Measurements from ENCODE around the gene GRIK2. TPM values are rescaled to one million over a fixed set of nuclear protein-coding genes. Genes with fewer than 3 reads are reported as not detected.

Gene GRIK2
- total and polyA plus RNA-seq, 2 donors (not counting 3 experiments of a cell fraction or from before 2014, with no cell fraction given), result not detected

GRCh38 chr6:101391772-101392585 is 1.5 kb upstream of the GRIK2 start:
- Histone ChIP-seq H3K9ac (replicated peaks; ENCODE audit: extremely low read depth, insufficient read depth, low read length) (no peak overlapping the region), H3K27ac (ENCODE audit: insufficient read depth, low read depth, low read length) (no peak overlapping the region), H3K4me1 (ENCODE audit: control insufficient read depth, extremely low read depth, insufficient read depth, low read length) (no peaks in the 10 kb centered on the region), H3K27me3 (ENCODE audit: control insufficient read depth in 2 of 2, insufficient read depth in 2 of 2, low read length in 2 of 2) (peaks cover 20% of the 10 kb centered on the region in 2 experiments), H3K9me1 (replicated peaks; ENCODE audit: control insufficient read depth, extremely low read depth, insufficient read depth, low read length) (no peaks in the 10 kb centered on the region), H3K36me3 (ENCODE audit: control insufficient read depth in 2 of 2, extremely low read depth in 1 of 2, insufficient read depth in 2 of 2, low read length in 2 of 2) (no peaks in the 10 kb centered on the region), H3K79me2 (ENCODE audit: control insufficient read depth, insufficient read depth, low read length) (no peaks in the 10 kb centered on the region), H3K4me3 (replicated peaks in 1 of 3; ENCODE audit: insufficient read depth in 1 of 3, low read depth in 1 of 3, low read length in 3 of 3) (no peak overlapping the region), H2AFZ (ENCODE audit: low read depth, low read length) (no peak overlapping the region), H3K4me2 (ENCODE audit: insufficient read depth, low read length) (no peak overlapping the region), H4K20me1 (replicated peaks; ENCODE audit: control insufficient read depth, extremely low read depth, insufficient read depth, low read length) (no peaks in the 10 kb centered on the region), H3K9me3 (replicated peaks; ENCODE audit: control insufficient read depth, insufficient read depth, low read length) (no peaks in the 10 kb centered on the region)
- DNase-seq (ENCODE audit: low read depth, low spot score) (no peak), FAIRE-seq (no peak)
- BruUV-seq (replicated peaks), result no TSS peak
- TF ChIP-seq FOS (IDR thresholded peaks at IDR 0.05; ENCODE audit: borderline replicate concordance, insufficient read depth, low read length) (no peak), POLR2AphosphoS5 (IDR thresholded peaks at IDR 0.05; ENCODE audit: insufficient read depth, low read depth, low read length) (no peak), MYC (IDR thresholded peaks at IDR 0.05; ENCODE audit: low read depth, low read length) (no peak), JUN (IDR thresholded peaks at IDR 0.05; ENCODE audit: borderline replicate concordance, insufficient read depth, insufficient read length, low read depth) (no peak)
- intact Hi-C loops (cut with micrococcal nuclease), result no loop called here
- ChIA-PET POLR2A (no interaction called here), CTCF (no interaction called here)
- dilution Hi-C loops (cut with MboI; ENCODE audit: extremely low pct_ligation_motif_present, low sequenced_read_pairs), result no loop called here

GRCh38 chr6:101392586-101393230 is 800 bp upstream of the GRIK2 start:
- intact Hi-C loops (cut with micrococcal nuclease) (no loop called here), dilution Hi-C loops (cut with MboI; ENCODE audit: extremely low pct_ligation_motif_present, low sequenced_read_pairs) (no loop called here)
- no peaks in the 10 kb centered on the region for H3K9me1 ChIP-seq (replicated peaks; ENCODE audit: control insufficient read depth, extremely low read depth, insufficient read depth, low read length)
- no peaks in the 10 kb centered on the region for H3K79me2 ChIP-seq (ENCODE audit: control insufficient read depth, insufficient read depth, low read length)
- H3K27me3 ChIP-seq (ENCODE audit: control insufficient read depth in 2 of 2, insufficient read depth in 2 of 2, low read length in 2 of 2), result peaks cover 20% of the 10 kb centered on the region in 2 experiments
- CTCF ChIA-PET, result no interaction called here
- H3K4me1 ChIP-seq (ENCODE audit: control insufficient read depth, extremely low read depth, insufficient read depth, low read length), result no peaks in the 10 kb centered on the region
- no peak overlapping the region for H3K27ac ChIP-seq (ENCODE audit: insufficient read depth, low read depth, low read length)
- H3K4me3 ChIP-seq (replicated peaks in 1 of 3; ENCODE audit: insufficient read depth in 1 of 3, low read depth in 1 of 3, low read length in 3 of 3), result no peak overlapping the region
- no peaks in the 10 kb centered on the region for H3K9me3 ChIP-seq (replicated peaks; ENCODE audit: control insufficient read depth, insufficient read depth, low read length)
- H2AFZ ChIP-seq (ENCODE audit: low read depth, low read length), result no peak overlapping the region
- POLR2A ChIA-PET, result no interaction called here
- no peaks in the 10 kb centered on the region for H3K36me3 ChIP-seq (ENCODE audit: control insufficient read depth in 2 of 2, extremely low read depth in 1 of 2, insufficient read depth in 2 of 2, low read length in 2 of 2)
- TF ChIP-seq MYC (IDR thresholded peaks at IDR 0.05; ENCODE audit: low read depth, low read length) (no peak), POLR2AphosphoS5 (IDR thresholded peaks at IDR 0.05; ENCODE audit: insufficient read depth, low read depth, low read length) (no peak), FOS (IDR thresholded peaks at IDR 0.05; ENCODE audit: borderline replicate concordance, insufficient read depth, low read length) (no peak), EZH2 (IDR thresholded peaks at IDR 0.05; ENCODE audit: borderline replicate concordance, low read depth, low read length, severe bottlenecking) (no peak), JUN (IDR thresholded peaks at IDR 0.05; ENCODE audit: borderline replicate concordance, insufficient read depth, insufficient read length, low read depth) (no peak), POLR2A (IDR thresholded peaks at IDR 0.05; ENCODE audit: low read depth, low read length) (no peak), CTCF (IDR thresholded peaks at IDR 0.05; ENCODE audit: extremely low read depth in 1 of 2, insufficient read depth in 1 of 2, low read depth in 1 of 2, low read length in 2 of 2) (no peak), GATA2 (IDR thresholded peaks at IDR 0.05; ENCODE audit: insufficient read depth, insufficient read length, low read depth, low read length) (no peak)
- TF ChIP-seq, protein P1, sequence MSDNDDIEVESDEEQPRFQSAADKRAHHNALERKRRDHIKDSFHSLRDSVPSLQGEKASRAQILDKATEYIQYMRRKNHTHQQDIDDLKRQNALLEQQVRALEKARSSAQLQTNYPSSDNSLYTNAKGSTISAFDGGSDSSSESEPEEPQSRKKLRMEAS (IDR thresholded peaks at IDR 0.05; ENCODE audit: insufficient read depth, insufficient read length), result no peak
- DNase-seq (ENCODE audit: low read depth, low spot score) (no peak), FAIRE-seq (no peak)
- H4K20me1 ChIP-seq (replicated peaks; ENCODE audit: control insufficient read depth, extremely low read depth, insufficient read depth, low read length), result no peaks in the 10 kb centered on the region
- no peak overlapping the region for H3K9ac ChIP-seq (replicated peaks; ENCODE audit: extremely low read depth, insufficient read depth, low read length)
- no TSS peak for BruUV-seq (replicated peaks)
- H3K4me2 ChIP-seq (ENCODE audit: insufficient read depth, low read length), result no peak overlapping the region

Measured in endothelial cell of umbilical vein (primary cell).